ENCODE measurements around the gene CDKN2D. TPM values are rescaled to one million over a fixed set of nuclear protein-coding genes. Genes with fewer than 3 reads are reported as not detected.

CDKN2D gene
- total RNA-seq, 4 donors from 2014 or later = 14.4 to 20.2 (median 15.9) TPM

DNA sequence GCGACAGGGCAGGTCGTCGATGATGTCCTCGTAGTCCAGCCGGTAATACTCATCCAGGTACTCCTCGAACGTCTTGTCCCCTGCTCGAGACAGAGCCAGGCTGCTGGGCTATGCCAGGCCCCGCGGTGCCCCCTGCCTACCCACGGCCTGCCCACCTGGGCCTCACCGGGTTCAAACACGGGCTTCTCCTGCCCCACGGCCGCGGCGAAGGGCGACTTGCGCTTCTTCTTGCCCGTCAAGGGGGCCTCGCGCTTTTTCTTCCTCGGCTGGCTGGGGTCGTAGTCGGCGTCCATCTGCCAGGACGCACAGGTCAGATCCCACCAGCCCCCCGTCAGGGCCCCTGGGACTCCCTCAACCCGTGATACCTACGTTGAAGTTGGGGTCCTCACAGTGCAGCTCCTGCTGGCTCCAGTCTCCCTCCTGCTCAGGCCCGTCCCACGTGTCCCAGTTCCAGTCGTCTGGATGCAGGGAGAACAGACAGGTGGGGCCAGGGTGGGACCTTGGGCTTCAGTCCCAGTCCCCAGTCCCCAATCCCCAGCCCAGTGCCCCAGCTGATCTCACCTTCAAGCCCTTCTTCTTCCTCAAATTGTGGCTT is 11.1 kb downstream of the CDKN2D start:
- Histone ChIP-seq H3K4me3 (no peak overlapping the region), H3K36me3 (peaks cover 0 to 100% (median 34%) of the 10 kb centered on the region in 3 donors), H3K9me3 (no peaks in the 10 kb centered on the region), H3K27ac (no peak overlapping the region), H3K27me3 (no peaks in the 10 kb centered on the region), H3K4me1 (peaks cover 0 to 5% (median 0%) of the 10 kb centered on the region in 4 donors)
- WGBS, 2 donors = 93 to 95% methylated on average over 33 of the region's 33 CpGs
- TF ChIP-seq, protein P1, sequence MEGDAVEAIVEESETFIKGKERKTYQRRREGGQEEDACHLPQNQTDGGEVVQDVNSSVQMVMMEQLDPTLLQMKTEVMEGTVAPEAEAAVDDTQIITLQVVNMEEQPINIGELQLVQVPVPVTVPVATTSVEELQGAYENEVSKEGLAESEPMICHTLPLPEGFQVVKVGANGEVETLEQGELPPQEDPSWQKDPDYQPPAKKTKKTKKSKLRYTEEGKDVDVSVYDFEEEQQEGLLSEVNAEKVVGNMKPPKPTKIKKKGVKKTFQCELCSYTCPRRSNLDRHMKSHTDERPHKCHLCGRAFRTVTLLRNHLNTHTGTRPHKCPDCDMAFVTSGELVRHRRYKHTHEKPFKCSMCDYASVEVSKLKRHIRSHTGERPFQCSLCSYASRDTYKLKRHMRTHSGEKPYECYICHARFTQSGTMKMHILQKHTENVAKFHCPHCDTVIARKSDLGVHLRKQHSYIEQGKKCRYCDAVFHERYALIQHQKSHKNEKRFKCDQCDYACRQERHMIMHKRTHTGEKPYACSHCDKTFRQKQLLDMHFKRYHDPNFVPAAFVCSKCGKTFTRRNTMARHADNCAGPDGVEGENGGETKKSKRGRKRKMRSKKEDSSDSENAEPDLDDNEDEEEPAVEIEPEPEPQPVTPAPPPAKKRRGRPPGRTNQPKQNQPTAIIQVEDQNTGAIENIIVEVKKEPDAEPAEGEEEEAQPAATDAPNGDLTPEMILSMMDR (IDR thresholded peaks at IDR 0.05) = no peak
- TF ChIP-seq EP300 (IDR thresholded peaks at IDR 0.05) (no peak), POLR2A (IDR thresholded peaks at IDR 0.05) (no peak)
- DNase-seq (ENCODE audit: low spot score in 2 of 2) = no peak

DNA sequence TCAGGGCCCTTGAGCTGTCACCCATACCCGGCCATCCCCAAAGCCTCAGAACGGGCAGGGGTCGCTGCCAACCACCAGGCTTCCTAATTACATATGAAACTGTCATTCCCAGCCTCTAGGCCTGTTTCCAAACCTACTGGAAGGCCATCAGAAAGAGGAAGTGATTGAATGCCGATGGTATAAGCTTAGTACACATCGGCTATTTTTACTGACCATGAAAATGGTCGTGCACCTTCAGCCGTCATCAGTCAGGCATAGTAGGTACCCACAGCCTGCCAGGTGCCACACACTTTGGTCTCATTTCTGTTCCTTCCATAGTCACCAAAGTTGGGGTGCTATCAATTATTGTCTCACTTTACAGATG is 13.2 kb downstream of the CDKN2D start:
- Histone ChIP-seq H3K36me3 (peaks cover 0 to 100% (median 45%) of the 10 kb centered on the region in 3 donors), H3K27ac (no peak overlapping the region)

DNA sequence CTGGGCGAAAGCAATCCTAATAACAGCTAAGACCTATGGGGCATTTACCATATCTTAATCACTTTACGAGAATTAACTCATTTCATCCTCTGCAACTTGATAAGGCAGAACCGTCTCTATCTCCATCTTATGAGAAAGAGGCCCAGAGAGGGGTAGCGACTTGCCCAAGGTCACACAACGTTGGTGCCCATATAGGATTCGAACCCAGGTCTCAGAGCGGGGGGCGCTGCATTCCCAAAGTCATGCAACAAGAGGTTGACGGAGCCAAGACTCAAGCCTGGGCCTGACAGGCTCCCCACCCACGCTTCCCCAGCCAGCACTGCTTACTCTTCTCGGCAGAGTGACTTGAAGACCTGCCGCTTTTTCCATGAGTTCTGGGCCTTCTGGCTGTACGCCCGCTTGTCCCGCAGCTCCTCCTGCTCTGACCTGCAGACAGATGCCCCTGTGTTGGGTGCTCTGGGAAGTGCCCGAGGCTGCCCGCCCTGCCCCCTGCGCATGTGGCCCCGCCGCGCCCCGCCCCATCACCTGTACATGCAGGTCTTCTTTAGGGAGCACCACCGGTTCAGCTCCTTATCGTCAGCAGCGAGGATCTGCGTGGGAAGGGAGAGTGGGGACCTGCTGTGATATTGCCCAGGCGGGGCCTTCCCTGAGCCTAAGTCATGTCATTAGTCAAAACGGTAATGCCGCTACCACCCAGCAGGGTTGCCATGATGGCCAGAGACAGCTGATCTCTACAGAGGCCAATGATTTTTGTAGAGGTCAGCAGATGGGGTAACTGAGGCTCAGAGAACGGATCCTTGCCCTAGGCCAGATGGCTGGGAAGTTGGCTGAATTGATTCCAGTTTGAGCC is 13.8 kb downstream of the CDKN2D start:
- 79 to 81% methylated on average over 27 to 30 of the region's 30 CpGs for WGBS, 2 donors
- DNase-seq (ENCODE audit: low spot score in 2 of 2) = no peak
- peaks cover 0 to 5% (median 0%) of the 10 kb centered on the region in 4 donors for H3K4me1 ChIP-seq
- TF ChIP-seq, protein P1 (IDR thresholded peaks at IDR 0.05) = no peak
- TF ChIP-seq EP300 (IDR thresholded peaks at IDR 0.05) (no peak), POLR2A (IDR thresholded peaks at IDR 0.05) (no peak)
- no peak overlapping the region for H3K27ac ChIP-seq
- peaks cover 0 to 6% (median 0%) of the 10 kb centered on the region in 4 donors for H3K9me3 ChIP-seq
- no peak overlapping the region for H3K4me3 ChIP-seq
- no peaks in the 10 kb centered on the region for H3K27me3 ChIP-seq
- peaks cover 0 to 100% (median 45%) of the 10 kb centered on the region in 3 donors for H3K36me3 ChIP-seq

More for the DNA sequence above, 13.2 kb downstream of the CDKN2D start:
- Histone ChIP-seq H3K4me3 (no peak overlapping the region), H3K4me1 (peaks cover 0 to 5% (median 0%) of the 10 kb centered on the region in 4 donors), H3K27me3 (no peaks in the 10 kb centered on the region), H3K9me3 (peaks cover 0 to 6% (median 0%) of the 10 kb centered on the region in 4 donors)
- TF ChIP-seq POLR2A (IDR thresholded peaks at IDR 0.05) = no peak
- TF ChIP-seq, protein P1 (IDR thresholded peaks at IDR 0.05) = no peak
- no peak for TF ChIP-seq EP300 (IDR thresholded peaks at IDR 0.05)
- 75 to 82% methylated on average over 7 of the region's 7 CpGs for WGBS, 2 donors
- no peak for DNase-seq (ENCODE audit: low spot score in 2 of 2)

DNA sequence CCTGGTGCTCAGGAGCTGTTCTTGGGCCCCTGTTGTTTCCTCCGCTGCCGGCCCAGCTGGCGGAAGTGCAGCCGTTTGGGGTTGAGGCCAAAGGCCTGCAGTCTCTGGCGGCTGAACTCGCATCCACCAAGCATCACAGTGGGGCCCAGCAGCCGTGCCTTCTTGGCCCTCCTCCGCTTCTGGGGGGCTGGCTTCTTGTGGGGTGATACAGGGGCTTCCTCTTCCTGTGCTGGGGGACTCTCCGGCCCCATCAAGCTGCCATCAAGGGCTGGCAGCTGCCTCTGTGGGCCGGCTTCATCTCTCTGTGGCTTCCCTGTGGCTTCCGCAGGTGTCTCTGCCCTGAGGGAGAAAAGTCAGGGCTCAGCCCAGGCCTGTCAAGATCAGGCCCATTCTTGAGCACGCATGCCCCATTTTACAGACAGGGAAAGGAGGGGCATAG is 14.8 kb downstream of the CDKN2D start:
- 41 to 53% methylated on average over 6 to 7 of the region's 12 CpGs for WGBS, 2 donors
- Histone ChIP-seq H3K27ac (no peak overlapping the region), H3K4me3 (no peak overlapping the region), H3K9me3 (peaks cover 0 to 6% (median 0%) of the 10 kb centered on the region in 4 donors), H3K4me1 (peaks cover 0 to 5% (median 0%) of the 10 kb centered on the region in 4 donors), H3K36me3 (peaks cover 0 to 100% (median 41%) of the 10 kb centered on the region in 3 donors), H3K27me3 (no peaks in the 10 kb centered on the region)
- TF ChIP-seq EP300 (IDR thresholded peaks at IDR 0.05) (no peak), POLR2A (IDR thresholded peaks at IDR 0.05) (no peak)
- TF ChIP-seq, protein P1 (IDR thresholded peaks at IDR 0.05) = no peak
- no peak for DNase-seq (ENCODE audit: low spot score in 2 of 2)

All from tibial nerve (tissue), 4 donors.